GM18951 (cell line): ENCODE data around the gene FABP6.

Source experiments
- POLR2A ChIP-seq: IDR thresholded peaks from 4 replicates; pipeline ENCODE4 v1.6.1; 2011; ENCODE audit warnings: mild to moderate bottlenecking; ENCODE audit not compliant: insufficient read length, insufficient read depth; ENCODE audit errors: extremely low read depth
- in situ Hi-C: fragments of 300-500 bp; cut with MboI; formaldehyde crosslinking; loops from one replicate; pipeline ENCODE4 v1.12.0; 2022; ENCODE audit warnings: low sequenced_read_pairs, mixed read lengths, inconsistent platforms; ENCODE audit not compliant: unreplicated experiment

The FABP6 gene

GRCh38 chr5:160274483-160274931 lies 45.2 kb downstream of the FABP6 start:
- no peak for TF ChIP-seq POLR2A
- in situ Hi-C loops, result no loop called here

GRCh38 chr5:160278343-160278742 lies 49.0 kb downstream of the FABP6 start:
- in situ Hi-C loops, result no loop called here

DNA sequence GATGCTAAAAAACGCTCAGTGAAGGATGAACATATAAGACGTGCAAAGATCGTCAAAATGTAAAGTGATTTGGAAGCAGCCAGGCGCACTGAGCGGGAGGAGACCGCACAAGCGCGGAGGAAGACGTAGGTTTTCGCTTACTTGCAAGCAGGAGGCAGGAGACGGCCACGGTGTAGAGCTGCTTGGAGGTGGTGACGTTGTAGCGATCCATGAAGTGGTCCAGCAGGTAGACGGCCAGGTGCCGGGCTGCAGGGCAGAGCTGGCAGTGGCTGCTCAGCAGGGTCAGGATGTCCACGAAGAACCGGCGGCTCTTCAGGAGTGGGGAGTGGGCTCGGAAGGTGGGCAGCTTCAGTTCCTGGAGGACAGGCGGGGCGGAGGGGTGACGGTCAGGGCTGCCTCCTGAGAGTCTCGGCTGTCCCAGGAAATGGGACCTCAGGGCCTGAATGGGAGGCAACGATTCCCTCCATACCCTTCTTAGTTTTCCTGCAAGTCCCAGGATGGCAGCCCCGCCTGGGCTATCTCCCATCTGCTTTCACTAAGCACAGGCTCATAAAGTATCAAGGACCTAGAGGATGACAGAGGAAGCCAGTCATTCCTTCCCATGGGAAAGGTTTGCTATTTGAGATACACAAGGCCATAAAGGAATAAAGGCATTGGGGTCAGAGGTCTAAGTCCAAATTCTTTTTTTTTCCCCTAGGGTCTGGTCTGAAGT lies 51.2 kb downstream of the FABP6 start:
- no peak for TF ChIP-seq POLR2A
- in situ Hi-C loops, result no loop called here

More at GRCh38 chr5:160278343-160278742, 49.0 kb downstream of the FABP6 start:
- TF ChIP-seq POLR2A, result no peak

GRCh38 chr5:160281275-160281674 lies 52.0 kb downstream of the FABP6 start:
- no peak for TF ChIP-seq POLR2A
- in situ Hi-C loops, result no loop called here

GRCh38 chr5:160284291-160284873 lies 55.1 kb downstream of the FABP6 start:
- in situ Hi-C loops, result no loop called here

DNA sequence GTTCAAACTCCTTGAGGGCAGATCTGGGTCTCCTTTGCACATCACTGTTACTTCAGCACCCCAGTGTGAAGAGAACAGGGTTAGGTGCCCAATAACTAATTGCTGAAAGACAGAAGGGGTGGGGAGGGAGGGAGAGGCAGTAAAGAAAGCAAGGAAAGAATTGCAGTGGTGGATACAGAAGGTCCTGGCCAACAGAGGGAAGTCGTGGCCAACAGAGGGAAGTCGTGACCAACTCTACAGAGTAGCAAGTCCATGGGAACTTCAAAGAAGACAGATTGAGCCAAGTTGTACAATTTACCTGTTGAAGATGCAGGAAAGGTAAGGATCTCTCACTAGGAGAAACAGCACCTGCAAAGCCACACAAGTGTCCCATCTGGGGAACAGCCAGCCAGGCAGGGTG lies 56.0 kb downstream of the FABP6 start:
- TF ChIP-seq POLR2A, result no peak
- in situ Hi-C loops, result no loop called here

More at GRCh38 chr5:160284291-160284873, 55.1 kb downstream of the FABP6 start:
- no peak for TF ChIP-seq POLR2A

GRCh38 chr5:160286947-160287346 lies 57.6 kb downstream of the FABP6 start:
- in situ Hi-C loops, result no loop called here
- TF ChIP-seq POLR2A, result no peak

- no peak for TF ChIP-seq POLR2A
Measured at GRCh38 chr5:160287378-160288051, 58.2 kb downstream of the FABP6 start.

More at GRCh38 chr5:160287378-160288051, 58.2 kb downstream of the FABP6 start:
- in situ Hi-C loops, result no loop called here
